HEK293 (cell line): ENCODE measurements around the gene NDUFS8.

Source experiments
- CTCF ChIA-PET: fragments of 350-600 bp; formaldehyde crosslinking; extraction: SDS; loops from one replicate; lab custom pipeline; 2021; ENCODE audit warnings: antibody characterized with exemption; lab: Yijun Ruan, JAX
- POLR2A ChIA-PET: fragments of 300-600 bp; formaldehyde crosslinking; extraction: SDS; loops from one replicate; lab custom pipeline; 2020; ENCODE audit warnings: antibody characterized with exemption, inconsistent platforms; lab: Yijun Ruan, JAX
- H3K27ac ChIP-seq: fragments of 200-500 bp; sonication (Bioruptor generic); 2 replicates; pipeline ENCODE4 v1.5.1; 2014; ENCODE audit warnings: low read depth, low read length, control low read depth, inconsistent platforms; ENCODE audit errors: extremely low read depth
- H3K36me3 ChIP-seq, 2 experiments: fragments of 200-500 bp in 1 of 2; sonication (Bioruptor generic) in 1 of 2; 1 replicate in 1 of 2; 2 replicates in 1 of 2; pipeline ENCODE4 v1.5.1; 2014 to 2017; ENCODE audit warnings: inconsistent platforms in 2 of 2, low read length in 2 of 2; ENCODE audit not compliant: control insufficient read depth in 2 of 2, insufficient read depth in 1 of 2
- H3K4me1 ChIP-seq: fragments of 200-500 bp; sonication (Bioruptor generic); 2 replicates; pipeline ENCODE4 v1.5.1; 2014; ENCODE audit warnings: mild to moderate bottlenecking, low read length, inconsistent platforms; ENCODE audit not compliant: control insufficient read depth, insufficient read depth
- H3K4me3 ChIP-seq: 2 replicates; pipeline ENCODE4 v1.5.1; 2011; ENCODE audit warnings: low read depth, mild to moderate bottlenecking, control low read depth, low read length, moderate library complexity
- H3K9me3 ChIP-seq: fragments of 200-500 bp; sonication (Bioruptor generic); 2 replicates; pipeline ENCODE4 v1.5.1; 2014; ENCODE audit warnings: low read depth, low read length, inconsistent platforms; ENCODE audit not compliant: control insufficient read depth, insufficient read depth
- KLF9 ChIP-seq: fragments of 450-650 bp; formaldehyde crosslinking; IDR thresholded peaks from 2 replicates; pipeline ENCODE4 v1.5.1; 2016; ENCODE audit warnings: missing biosample characterization, missing genetic modification characterization, low read depth
- RBAK ChIP-seq: fragments of 450-650 bp; formaldehyde crosslinking; IDR thresholded peaks from 2 replicates; pipeline ENCODE4 v1.5.1; 2016; ENCODE audit warnings: missing biosample characterization, missing genetic modification characterization
- TCF7L2 ChIP-seq: IDR thresholded peaks from 2 replicates; pipeline ENCODE4 v1.6.1; 2011; ENCODE audit warnings: low read depth, mild to moderate bottlenecking, inconsistent platforms, low read length, moderate library complexity, borderline replicate concordance
- ZFP37 ChIP-seq: fragments of 450-650 bp; formaldehyde crosslinking; IDR thresholded peaks from 2 replicates; pipeline ENCODE4 v1.5.1; 2016; ENCODE audit warnings: missing biosample characterization, missing genetic modification characterization
- ZNF239 ChIP-seq: fragments of 450-650 bp; formaldehyde crosslinking; IDR thresholded peaks from 2 replicates; pipeline ENCODE4 v1.5.1; 2016; ENCODE audit warnings: missing biosample characterization, missing genetic modification characterization
- ZNF302 ChIP-seq: fragments of 450-650 bp; formaldehyde crosslinking; IDR thresholded peaks from 2 replicates; pipeline ENCODE4 v1.5.1; 2016; ENCODE audit warnings: missing biosample characterization, missing genetic modification characterization, low read depth
- ZNF501 ChIP-seq: fragments of 450-650 bp; formaldehyde crosslinking; IDR thresholded peaks from 2 replicates; pipeline ENCODE4 v1.5.1; 2016; ENCODE audit warnings: missing biosample characterization, missing genetic modification characterization
- ZNF510 ChIP-seq: fragments of 450-650 bp; formaldehyde crosslinking; IDR thresholded peaks from 2 replicates; pipeline ENCODE4 v1.5.1; 2018; ENCODE audit warnings: mild to moderate bottlenecking, missing genetic modification characterization, missing biosample characterization; ENCODE audit not compliant: insufficient replicate concordance
- ZNF544 ChIP-seq: fragments of 450-650 bp; formaldehyde crosslinking; IDR thresholded peaks from 2 replicates; pipeline ENCODE4 v1.5.0; 2017; ENCODE audit warnings: missing biosample characterization, missing genetic modification characterization
- ZNF658 ChIP-seq: fragments of 450-650 bp; formaldehyde crosslinking; IDR thresholded peaks from 2 replicates; pipeline ENCODE4; 2016; ENCODE audit warnings: missing biosample characterization, missing genetic modification characterization
- ZNF660 ChIP-seq: fragments of 450-650 bp; IDR thresholded peaks from 2 replicates; pipeline ENCODE4 v1.5.1; 2018; ENCODE audit warnings: missing biosample characterization, mild to moderate bottlenecking, missing genetic modification characterization
- ZNF677 ChIP-seq: fragments of 450-650 bp; IDR thresholded peaks from 2 replicates; pipeline ENCODE4 v1.5.0; 2018; ENCODE audit warnings: missing biosample characterization, mild to moderate bottlenecking, missing genetic modification characterization, moderate library complexity
- ZNF837 ChIP-seq: fragments of 450-650 bp; formaldehyde crosslinking; IDR thresholded peaks from 2 replicates; pipeline ENCODE4 v1.5.1; 2016; ENCODE audit warnings: missing biosample characterization, missing genetic modification characterization
- TF ChIP-seq, protein P1 (sequence below): fragments of 450-650 bp; formaldehyde crosslinking; conservative IDR thresholded peaks from 2 replicates; pipeline ENCODE4 v1.5.1; 2016; ENCODE audit warnings: low read depth, missing biosample characterization, missing genetic modification characterization
- TF ChIP-seq, protein P2 (sequence below): fragments of 450-650 bp; IDR thresholded peaks from 2 replicates; pipeline ENCODE4 v1.5.1; 2018; ENCODE audit warnings: missing biosample characterization, mild to moderate bottlenecking, missing genetic modification characterization
- TF ChIP-seq, protein P3 (sequence below): fragments of 450-650 bp; formaldehyde crosslinking; IDR thresholded peaks from 2 replicates; pipeline ENCODE4 v1.5.1; 2016; ENCODE audit warnings: missing biosample characterization, missing genetic modification characterization
- TF ChIP-seq, protein P4 (sequence below): fragments of 450-650 bp; formaldehyde crosslinking; IDR thresholded peaks from 2 replicates; pipeline ENCODE4 v1.5.1; 2016; ENCODE audit warnings: missing biosample characterization, missing genetic modification characterization, borderline replicate concordance

Gene NDUFS8

DNA sequence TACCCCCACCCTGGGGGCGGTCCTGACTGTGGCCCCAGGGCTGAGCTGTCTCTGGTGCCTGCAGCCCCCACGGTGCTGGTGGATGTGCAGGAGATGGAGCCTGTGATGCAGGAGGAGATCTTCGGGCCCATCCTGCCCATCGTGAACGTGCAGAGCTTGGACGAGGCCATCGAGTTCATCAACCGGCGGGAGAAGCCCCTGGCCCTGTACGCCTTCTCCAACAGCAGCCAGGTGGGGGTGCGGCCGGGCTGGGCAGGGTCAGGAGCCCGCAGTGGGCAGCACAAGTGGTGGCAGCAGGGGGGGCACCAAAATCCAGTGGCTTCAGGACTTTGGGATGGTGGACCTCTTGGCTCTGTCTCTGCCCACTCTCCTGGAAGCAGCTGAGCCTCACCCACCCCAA, 8.0 kb upstream of the NDUFS8 start:
- no peak overlapping the region for H3K4me3 ChIP-seq
- ChIA-PET POLR2A (interaction anchor here (1.0 to 1.3 kb wide), 2 partner anchors 12 to 14 kb away, joined by 3 to 6 read pairs; partner anchors contain the start of gene ALDH3B1), CTCF (interaction anchor here (0.7 kb wide), 1 partner anchor 510 kb away, joined by 3 read pairs; no protein-coding TSS in a partner anchor)
- no peaks in the 10 kb centered on the region for H3K9me3 ChIP-seq
- no peak overlapping the region for H3K27ac ChIP-seq
- H3K4me1 ChIP-seq: no peaks in the 10 kb centered on the region
- no peak for TF ChIP-seq ZNF302 (tag by site-specific recombination)
- TF ChIP-seq ZNF658 (tag by site-specific recombination): no peak
- no peak for TF ChIP-seq ZNF510 (tag by site-specific recombination)
- no peak for TF ChIP-seq RBAK (tag by site-specific recombination)
- no peak for TF ChIP-seq TCF7L2
- TF ChIP-seq, protein P1, sequence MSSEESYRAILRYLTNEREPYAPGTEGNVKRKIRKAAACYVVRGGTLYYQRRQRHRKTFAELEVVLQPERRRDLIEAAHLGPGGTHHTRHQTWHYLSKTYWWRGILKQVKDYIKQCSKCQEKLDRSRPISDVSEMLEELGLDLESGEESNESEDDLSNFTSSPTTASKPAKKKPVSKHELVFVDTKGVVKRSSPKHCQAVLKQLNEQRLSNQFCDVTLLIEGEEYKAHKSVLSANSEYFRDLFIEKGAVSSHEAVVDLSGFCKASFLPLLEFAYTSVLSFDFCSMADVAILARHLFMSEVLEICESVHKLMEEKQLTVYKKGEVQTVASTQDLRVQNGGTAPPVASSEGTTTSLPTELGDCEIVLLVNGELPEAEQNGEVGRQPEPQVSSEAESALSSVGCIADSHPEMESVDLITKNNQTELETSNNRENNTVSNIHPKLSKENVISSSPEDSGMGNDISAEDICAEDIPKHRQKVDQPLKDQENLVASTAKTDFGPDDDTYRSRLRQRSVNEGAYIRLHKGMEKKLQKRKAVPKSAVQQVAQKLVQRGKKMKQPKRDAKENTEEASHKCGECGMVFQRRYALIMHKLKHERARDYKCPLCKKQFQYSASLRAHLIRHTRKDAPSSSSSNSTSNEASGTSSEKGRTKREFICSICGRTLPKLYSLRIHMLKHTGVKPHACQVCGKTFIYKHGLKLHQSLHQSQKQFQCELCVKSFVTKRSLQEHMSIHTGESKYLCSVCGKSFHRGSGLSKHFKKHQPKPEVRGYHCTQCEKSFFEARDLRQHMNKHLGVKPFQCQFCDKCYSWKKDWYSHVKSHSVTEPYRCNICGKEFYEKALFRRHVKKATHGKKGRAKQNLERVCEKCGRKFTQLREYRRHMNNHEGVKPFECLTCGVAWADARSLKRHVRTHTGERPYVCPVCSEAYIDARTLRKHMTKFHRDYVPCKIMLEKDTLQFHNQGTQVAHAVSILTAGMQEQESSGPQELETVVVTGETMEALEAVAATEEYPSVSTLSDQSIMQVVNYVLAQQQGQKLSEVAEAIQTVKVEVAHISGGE (tag by site-specific recombination): no peak
- TF ChIP-seq, protein P2, sequence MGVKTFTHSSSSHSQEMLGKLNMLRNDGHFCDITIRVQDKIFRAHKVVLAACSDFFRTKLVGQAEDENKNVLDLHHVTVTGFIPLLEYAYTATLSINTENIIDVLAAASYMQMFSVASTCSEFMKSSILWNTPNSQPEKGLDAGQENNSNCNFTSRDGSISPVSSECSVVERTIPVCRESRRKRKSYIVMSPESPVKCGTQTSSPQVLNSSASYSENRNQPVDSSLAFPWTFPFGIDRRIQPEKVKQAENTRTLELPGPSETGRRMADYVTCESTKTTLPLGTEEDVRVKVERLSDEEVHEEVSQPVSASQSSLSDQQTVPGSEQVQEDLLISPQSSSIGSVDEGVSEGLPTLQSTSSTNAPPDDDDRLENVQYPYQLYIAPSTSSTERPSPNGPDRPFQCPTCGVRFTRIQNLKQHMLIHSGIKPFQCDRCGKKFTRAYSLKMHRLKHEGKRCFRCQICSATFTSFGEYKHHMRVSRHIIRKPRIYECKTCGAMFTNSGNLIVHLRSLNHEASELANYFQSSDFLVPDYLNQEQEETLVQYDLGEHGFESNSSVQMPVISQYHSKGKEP: no peak
- TF ChIP-seq KLF9 (tag by site-specific recombination): no peak
- TF ChIP-seq ZNF660: no peak
- TF ChIP-seq ZNF677 (tag by site-specific recombination): no peak
- TF ChIP-seq ZFP37 (tag by site-specific recombination): no peak
- TF ChIP-seq ZNF501 (tag by site-specific recombination): no peak
- TF ChIP-seq, protein P3, sequence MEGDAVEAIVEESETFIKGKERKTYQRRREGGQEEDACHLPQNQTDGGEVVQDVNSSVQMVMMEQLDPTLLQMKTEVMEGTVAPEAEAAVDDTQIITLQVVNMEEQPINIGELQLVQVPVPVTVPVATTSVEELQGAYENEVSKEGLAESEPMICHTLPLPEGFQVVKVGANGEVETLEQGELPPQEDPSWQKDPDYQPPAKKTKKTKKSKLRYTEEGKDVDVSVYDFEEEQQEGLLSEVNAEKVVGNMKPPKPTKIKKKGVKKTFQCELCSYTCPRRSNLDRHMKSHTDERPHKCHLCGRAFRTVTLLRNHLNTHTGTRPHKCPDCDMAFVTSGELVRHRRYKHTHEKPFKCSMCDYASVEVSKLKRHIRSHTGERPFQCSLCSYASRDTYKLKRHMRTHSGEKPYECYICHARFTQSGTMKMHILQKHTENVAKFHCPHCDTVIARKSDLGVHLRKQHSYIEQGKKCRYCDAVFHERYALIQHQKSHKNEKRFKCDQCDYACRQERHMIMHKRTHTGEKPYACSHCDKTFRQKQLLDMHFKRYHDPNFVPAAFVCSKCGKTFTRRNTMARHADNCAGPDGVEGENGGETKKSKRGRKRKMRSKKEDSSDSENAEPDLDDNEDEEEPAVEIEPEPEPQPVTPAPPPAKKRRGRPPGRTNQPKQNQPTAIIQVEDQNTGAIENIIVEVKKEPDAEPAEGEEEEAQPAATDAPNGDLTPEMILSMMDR (tag by site-specific recombination): no peak
- no peak for TF ChIP-seq ZNF837 (tag by site-specific recombination)
- no peak for TF ChIP-seq ZNF239
- no peak for TF ChIP-seq ZNF544 (tag by site-specific recombination)
- TF ChIP-seq, protein P4, sequence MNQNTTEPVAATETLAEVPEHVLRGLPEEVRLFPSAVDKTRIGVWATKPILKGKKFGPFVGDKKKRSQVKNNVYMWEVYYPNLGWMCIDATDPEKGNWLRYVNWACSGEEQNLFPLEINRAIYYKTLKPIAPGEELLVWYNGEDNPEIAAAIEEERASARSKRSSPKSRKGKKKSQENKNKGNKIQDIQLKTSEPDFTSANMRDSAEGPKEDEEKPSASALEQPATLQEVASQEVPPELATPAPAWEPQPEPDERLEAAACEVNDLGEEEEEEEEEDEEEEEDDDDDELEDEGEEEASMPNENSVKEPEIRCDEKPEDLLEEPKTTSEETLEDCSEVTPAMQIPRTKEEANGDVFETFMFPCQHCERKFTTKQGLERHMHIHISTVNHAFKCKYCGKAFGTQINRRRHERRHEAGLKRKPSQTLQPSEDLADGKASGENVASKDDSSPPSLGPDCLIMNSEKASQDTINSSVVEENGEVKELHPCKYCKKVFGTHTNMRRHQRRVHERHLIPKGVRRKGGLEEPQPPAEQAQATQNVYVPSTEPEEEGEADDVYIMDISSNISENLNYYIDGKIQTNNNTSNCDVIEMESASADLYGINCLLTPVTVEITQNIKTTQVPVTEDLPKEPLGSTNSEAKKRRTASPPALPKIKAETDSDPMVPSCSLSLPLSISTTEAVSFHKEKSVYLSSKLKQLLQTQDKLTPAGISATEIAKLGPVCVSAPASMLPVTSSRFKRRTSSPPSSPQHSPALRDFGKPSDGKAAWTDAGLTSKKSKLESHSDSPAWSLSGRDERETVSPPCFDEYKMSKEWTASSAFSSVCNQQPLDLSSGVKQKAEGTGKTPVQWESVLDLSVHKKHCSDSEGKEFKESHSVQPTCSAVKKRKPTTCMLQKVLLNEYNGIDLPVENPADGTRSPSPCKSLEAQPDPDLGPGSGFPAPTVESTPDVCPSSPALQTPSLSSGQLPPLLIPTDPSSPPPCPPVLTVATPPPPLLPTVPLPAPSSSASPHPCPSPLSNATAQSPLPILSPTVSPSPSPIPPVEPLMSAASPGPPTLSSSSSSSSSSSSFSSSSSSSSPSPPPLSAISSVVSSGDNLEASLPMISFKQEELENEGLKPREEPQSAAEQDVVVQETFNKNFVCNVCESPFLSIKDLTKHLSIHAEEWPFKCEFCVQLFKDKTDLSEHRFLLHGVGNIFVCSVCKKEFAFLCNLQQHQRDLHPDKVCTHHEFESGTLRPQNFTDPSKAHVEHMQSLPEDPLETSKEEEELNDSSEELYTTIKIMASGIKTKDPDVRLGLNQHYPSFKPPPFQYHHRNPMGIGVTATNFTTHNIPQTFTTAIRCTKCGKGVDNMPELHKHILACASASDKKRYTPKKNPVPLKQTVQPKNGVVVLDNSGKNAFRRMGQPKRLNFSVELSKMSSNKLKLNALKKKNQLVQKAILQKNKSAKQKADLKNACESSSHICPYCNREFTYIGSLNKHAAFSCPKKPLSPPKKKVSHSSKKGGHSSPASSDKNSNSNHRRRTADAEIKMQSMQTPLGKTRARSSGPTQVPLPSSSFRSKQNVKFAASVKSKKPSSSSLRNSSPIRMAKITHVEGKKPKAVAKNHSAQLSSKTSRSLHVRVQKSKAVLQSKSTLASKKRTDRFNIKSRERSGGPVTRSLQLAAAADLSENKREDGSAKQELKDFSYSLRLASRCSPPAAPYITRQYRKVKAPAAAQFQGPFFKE (tag by site-specific recombination): no peak
- peaks cover 0 to 18% of the 10 kb centered on the region in 2 experiments; a peak in 1 of 3 replicates for H3K36me3 ChIP-seq
